Lower leg skin (tissue), 4 donors: ENCODE measurements around the gene PPP1R18. TPM values are rescaled to one million over a fixed set of nuclear protein-coding genes. Genes with fewer than 3 reads are reported as not detected.
"Not testable (repeated sequence)": the region's sequence is repeated elsewhere in the genome, so short reads cannot be mapped to it uniquely, and the experiment has no call there.

Source experiments
- DNase-seq, 2 donors: peaks; one replicate each; pipeline ENCODE4 v3.0.0-alpha.2; 2019; ENCODE audit warnings: low spot score in 2 of 2
- H3K4me3 ChIP-seq: fragments of 200-600 bp; sonication (generic); 2 replicates; pipeline ENCODE4 v1.5.1; 2017; ENCODE audit warnings: mild to moderate bottlenecking, low read depth; ENCODE audit not compliant: poor library complexity, severe bottlenecking
- CTCF ChIP-seq, 3 donors: fragments of 450-650 bp; IDR thresholded peaks; one replicate each; pipeline ENCODE4 v1.5.1; 2016; ENCODE audit warnings: antibody characterized with exemption in 3 of 3, mild to moderate bottlenecking in 3 of 3, moderate library complexity in 2 of 3
- POLR2A ChIP-seq, 2 donors: fragments of 450-650 bp; IDR thresholded peaks; one replicate each; pipeline ENCODE4 v1.6.1; 2016 to 2017; ENCODE audit warnings: antibody characterized with exemption in 2 of 2, mild to moderate bottlenecking in 1 of 2, moderate library complexity in 1 of 2
- WGBS, 2 donors: methylation state at CpG; one replicate each; pipeline ENCODE4 v1.1.5; 2018; 5-methylcytosine and 5-hydroxymethylcytosine counted together
- intact Hi-C: fragments of 100-400 bp; cut with DNase I; formaldehyde crosslinking; loops from one replicate; pipeline ENCODE4 v1.15.0; 2023; ENCODE audit warnings: low total_unique reads
- total RNA-seq, 4 donors: library from RNA; depleted of rRNA; stranded (reverse); fragments of >200 nt; gene quantifications; one replicate each; pipeline ENCODE4 v1.1.0, GENCODE V29; 2016

PPP1R18 gene
- total RNA-seq, 4 donors from 2014 or later = 23.6 to 34.1 (median 27.3) TPM

GRCh38 chr6:30670760-30671527 lies 15.5 kb downstream of the PPP1R18 start:
- TF ChIP-seq CTCF (IDR thresholded peaks at IDR 0.05) = no peak
- no peak for TF ChIP-seq POLR2A (IDR thresholded peaks at IDR 0.05)
- DNase-seq = no peak
- intact Hi-C loops = no loop called here
- H3K4me3 ChIP-seq = no peak overlapping the region
- WGBS, 2 donors = 86 to 88% methylated on average over 27 of the region's 27 CpGs

GRCh38 chr6:30666300-30666699 lies 20.1 kb downstream of the PPP1R18 start:
- intact Hi-C loops, DNase-seq, H3K4me3 ChIP-seq: not testable (repeated sequence)
- 70 to 76% methylated on average over 2 of the region's 2 CpGs for WGBS, 2 donors

- intact Hi-C loops = no loop called here
- no peak overlapping the region for H3K4me3 ChIP-seq
- WGBS, 2 donors = 93 to 95% methylated on average over 34 of the region's 34 CpGs
These were observed 21.3 kb downstream of the PPP1R18 start for GRCh38 chr6:30664994-30665767.

GRCh38 chr6:30657922-30658321 lies 28.5 kb downstream of the PPP1R18 start:
- DNase-seq, H3K4me3 ChIP-seq, intact Hi-C loops: not testable (repeated sequence)
- WGBS, 2 donors = 96 to 97% methylated on average over 5 of the region's 5 CpGs

More at GRCh38 chr6:30664994-30665767, 21.3 kb downstream of the PPP1R18 start:
- TF ChIP-seq CTCF (IDR thresholded peaks at IDR 0.05) = no peak
- TF ChIP-seq POLR2A (IDR thresholded peaks at IDR 0.05) = no peak
- DNase-seq = no peak

GRCh38 chr6:30657454-30657853 lies 29.0 kb downstream of the PPP1R18 start:
- intact Hi-C loops = no loop called here
- TF ChIP-seq POLR2A (IDR thresholded peaks at IDR 0.05) (no peak), CTCF (IDR thresholded peaks at IDR 0.05) (no peak)
- no peak for DNase-seq
- H3K4me3 ChIP-seq = no peak overlapping the region

- WGBS, 2 donors = 68 to 87% methylated on average over 7 of the region's 7 CpGs
- TF ChIP-seq CTCF (IDR thresholded peaks at IDR 0.05) (no peak), POLR2A (IDR thresholded peaks at IDR 0.05) (no peak)
- DNase-seq = no peak
- H3K4me3 ChIP-seq = no peak overlapping the region
- intact Hi-C loops = no loop called here
These were observed 29.9 kb downstream of the PPP1R18 start for GRCh38 chr6:30656513-30656912.
